ENCODE results near the gene PDZRN4.

PDZRN4 gene

DNA sequence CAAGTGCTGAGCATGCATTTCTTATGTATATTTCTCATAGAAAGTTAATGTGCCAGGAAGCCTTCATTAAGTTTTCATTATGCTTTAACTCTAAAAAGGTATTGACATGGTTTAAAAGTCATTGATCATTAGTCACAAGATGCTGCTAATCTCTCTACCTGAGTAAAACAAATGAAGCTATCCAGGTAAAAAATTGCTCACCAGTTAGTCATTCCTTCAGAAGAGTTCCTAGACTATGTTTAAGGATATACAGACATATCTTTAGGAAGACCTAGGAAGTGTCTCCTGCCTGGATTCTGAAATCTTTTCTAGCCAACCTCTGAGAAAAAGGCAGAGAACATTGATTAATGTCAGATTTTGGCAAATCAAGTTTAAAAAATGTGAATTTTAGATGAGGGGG, 274.2 kb downstream of the PDZRN4 start:
- DNase-seq = no peak

DNA sequence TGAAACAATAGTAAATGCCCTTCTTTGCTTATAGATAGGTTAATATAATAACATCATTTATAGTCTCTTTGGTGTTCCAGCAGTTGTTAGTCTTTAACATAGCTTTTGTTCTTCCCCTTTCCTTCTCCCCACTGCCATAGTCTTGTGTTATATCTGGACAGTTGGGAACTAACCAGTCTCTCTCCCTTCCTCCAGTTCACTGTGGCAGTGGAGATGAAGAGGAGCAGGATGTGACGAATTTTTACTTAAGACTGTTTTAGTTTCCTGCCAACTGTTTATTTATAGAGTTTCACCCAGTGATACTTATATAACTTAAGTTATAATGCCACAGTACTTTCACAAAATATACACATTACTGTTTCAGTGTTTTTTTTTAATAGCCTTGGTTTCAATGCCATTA, 277.4 kb downstream of the PDZRN4 start:
- no peak for DNase-seq

DNA sequence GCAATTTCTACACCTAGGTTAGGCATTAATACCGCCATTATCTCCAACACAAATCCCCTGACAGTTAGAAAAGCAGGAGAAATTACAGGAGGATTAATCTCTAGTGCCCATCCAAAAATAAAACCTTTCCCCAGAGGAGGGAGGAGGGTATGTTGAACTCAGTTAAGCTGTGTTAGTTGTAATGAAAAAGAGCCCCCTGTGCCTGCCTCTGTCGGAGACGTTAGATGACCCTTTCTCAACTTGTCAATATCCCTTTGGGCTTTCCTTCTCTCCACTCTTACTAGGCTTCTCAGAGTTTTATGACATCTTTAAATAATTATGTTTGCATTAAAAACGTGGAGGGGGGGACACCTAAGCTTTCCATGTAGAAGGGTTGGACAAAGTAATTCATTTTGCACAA, 278.2 kb downstream of the PDZRN4 start:
- DNase-seq = no peak

DNA sequence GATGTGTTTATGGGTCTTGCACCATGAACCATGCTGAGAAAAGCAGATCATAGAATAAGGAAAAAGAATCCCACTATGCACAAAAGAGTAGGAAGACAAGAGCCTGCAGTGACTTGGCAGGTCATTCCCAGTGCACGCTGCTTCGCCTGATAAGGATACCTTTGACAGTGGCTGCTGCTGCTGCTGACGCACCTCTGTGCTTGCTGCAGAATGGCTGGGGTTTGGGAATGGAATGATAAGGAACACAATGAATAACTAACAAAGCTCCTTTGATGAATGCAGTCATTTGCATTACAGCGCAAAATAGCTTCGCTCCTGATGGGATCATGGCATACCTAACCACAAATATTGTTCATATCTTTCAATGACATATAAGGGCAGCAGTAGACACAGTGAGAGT, 278.7 kb downstream of the PDZRN4 start:
- DNase-seq = no peak

DNA sequence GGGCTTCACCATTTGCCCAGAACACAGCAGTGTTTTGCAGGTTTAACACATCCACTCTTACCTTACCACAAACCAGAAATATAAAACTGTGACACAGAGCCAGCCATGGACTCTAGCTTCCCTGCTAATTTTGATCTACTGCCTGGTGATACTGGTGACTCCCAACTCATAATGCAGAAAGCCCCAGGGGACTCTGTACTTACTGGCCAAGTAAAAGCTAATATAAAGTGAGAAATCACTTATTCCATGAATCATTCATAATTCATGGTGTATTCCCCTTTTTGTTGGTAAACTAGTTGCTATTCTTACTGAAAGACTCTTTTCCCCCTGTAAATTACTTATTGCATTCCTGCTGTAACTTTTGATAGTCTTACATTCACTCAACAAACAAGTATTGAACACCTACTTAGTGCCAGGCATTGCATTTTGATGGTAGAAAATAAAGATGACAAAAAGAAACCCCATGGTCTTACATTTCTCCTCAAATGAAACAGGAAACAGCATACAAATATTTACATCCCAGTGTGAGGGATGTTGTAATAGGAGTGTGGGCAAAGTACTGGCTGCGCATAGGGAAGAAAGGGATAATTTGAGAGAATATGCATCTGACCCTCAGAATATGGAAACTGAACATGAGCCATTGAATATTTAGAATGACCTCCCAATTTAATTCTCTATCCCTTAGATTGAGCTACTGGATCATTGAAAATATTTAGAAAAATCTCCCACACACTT, 279.6 kb downstream of the PDZRN4 start:
- no peak for DNase-seq

DNA sequence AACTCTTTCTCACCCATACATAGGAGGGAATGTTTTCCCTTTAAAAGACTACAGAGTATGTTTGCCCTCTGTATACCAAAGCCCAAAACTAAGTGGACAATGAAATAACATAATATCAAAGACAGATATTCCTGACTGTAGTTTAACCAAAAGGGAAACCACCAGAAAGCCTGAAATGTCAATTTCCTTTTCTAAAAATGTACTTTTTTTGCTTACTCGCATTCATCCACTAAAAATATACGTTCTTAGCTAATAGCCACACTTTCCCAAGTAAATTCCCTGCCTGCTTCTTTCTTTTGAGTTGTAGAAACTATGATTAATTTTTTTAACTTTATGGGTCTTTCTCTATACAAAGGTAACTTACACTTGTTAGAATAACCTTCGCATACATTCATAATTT, 280.2 kb downstream of the PDZRN4 start:
- DNase-seq = no peak

DNA sequence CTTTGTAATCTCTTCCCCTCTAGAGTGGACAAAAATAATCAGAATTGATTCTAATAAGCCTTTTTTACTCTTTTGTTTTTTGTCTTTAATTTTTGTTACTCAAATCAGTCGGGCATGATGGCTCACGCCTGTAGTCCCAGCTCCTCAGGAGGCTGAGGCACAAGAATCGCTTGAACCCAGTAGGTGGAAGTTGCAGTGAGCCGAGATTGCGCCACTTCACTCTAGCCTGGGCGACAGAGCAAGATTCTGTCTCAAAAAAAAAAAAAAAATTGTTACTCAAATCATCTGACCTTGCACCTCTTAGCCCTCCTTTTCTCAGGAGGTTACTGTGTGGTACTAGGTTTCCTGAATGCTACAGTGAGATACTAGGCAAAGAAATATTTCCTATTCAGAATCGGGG, 280.6 kb downstream of the PDZRN4 start:
- DNase-seq = no peak

DNA sequence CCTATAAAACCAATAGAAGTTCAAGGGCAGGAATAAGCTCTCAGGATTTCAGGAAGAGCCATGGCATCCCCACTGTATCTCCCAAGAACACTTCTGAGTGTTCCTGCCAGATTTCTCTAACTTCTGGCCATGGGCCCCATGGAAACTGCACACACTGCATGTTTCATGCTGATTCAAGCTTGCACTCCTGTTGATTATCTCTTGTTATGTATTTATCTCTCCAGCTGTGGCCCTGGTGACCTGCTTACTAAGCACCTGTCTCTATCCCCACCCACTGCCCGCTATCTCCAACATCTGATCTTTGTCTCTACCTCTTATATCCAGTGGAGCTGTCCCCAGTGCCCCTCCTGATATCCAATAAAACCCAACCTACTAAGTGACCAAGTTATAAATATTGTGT, 285.3 kb downstream of the PDZRN4 start:
- no peak for DNase-seq

DNA sequence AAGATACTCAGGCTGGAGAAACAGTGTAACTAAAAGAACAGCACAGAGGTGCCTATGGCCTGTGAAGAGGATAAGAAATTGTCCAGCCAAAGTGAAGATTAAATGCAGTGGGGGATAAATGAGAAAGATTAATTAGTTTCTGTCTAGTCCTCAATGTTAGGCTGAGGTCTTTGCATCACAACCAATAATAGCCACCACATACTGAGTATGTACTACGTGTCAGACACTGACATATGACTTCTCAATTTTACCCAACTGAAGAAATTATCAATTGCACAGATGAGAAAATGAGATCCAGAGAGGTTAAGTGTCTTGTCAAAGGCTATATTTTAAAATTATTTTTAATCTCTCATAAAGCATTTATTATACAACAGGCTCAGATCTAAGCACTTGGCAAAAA, 285.9 kb downstream of the PDZRN4 start:
- DNase-seq = no peak

DNA sequence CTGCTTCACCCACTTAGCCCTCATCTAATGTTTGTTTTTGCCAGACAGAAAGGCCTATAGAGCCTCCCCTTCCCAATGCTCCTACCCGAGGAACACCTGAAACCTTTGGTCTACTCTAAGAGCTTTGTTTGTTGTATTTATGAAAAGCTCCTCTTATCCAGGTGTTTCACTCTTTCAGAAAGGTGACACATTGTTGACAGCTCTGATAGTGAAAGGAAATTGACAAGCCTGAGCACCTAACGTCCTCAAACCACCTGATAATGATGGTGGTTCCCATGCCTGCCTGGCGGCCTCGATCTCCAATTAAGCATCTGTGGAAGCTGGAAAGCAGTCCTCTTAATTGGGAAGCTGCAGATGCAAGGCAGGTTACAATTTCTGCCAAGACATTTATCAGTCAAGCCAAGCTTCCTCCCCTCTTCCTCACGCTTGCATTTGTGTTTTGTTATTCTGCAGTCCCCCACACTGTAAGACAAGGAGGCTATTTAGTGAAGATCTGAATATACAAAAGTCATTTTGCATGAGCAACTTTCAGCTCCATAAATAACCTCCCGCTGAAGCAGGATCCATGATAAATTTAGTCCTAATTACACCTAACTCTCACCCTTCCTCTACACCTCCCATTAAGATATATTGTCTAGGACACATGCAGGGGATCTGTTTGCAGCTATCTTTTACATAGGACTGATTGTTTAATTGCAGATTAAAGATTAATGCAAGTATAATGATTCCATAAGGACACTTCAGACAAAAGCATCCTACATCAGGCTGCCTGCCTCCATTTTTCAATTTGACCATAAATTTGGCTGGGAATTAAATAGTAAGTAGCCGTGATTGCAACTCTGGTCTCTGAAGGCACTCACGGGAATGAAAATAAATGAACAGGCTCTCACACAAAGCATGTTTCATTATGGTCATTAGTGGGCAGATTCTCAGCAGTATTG, 288.6 kb downstream of the PDZRN4 start:
- no peak for DNase-seq

DNA sequence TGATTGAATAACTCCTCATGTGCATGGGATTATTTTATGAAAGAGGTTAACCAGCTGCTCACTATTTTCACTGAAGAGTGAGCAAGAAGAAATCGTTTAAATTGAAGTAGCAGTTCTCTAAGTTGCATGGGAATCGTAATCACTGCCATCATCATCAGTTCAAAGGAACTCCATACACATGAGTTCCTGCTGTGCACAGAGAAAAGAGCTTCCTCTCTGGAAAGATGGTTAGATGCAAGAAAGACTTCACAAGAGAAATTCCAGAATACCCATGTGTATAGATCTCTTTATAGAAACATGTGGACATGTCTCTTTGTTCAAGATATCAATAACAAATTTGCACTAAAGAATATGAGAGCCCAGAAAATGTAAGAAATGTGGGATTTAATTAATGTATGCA, 291.3 kb downstream of the PDZRN4 start:
- no peak for DNase-seq

DNA sequence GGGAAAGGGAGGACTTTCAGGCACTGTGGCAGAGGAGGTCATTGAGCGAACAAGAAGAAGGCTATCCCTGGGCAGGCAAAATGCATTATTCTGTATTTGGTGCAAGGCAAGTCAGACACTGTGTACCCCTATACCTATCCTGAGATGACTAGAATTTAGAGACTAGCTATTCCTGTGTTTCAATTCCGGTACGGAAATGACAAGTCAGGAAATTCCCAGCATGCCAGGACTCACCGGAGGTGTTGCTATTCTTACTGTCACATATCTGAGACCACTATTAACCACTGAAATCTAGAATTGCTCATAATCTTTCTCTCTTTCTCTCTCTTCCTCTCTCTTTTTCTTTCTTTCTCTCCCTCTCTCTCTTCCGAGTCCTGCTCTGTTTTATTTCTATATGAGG, 297.1 kb downstream of the PDZRN4 start:
- DNase-seq = no peak

DNA sequence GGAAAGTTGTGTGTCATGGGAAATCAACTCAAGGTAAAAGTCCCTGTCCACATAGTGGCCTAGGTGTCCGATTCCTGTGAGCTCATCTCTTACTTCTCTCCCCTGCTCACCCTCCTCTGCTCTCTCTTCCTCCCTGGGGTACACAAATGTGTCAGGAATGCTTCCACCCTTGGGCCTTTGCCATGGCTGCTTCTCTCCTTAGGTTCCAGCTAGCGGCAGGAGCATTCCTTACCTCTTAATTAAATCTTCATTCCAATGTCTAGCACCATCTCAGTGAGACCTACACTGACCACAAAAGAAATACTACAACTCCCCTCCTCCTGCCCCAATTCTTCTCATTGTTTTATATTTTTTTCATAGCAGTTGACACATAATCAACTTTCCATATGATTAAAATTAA, 298.6 kb downstream of the PDZRN4 start:
- no peak for DNase-seq

DNA sequence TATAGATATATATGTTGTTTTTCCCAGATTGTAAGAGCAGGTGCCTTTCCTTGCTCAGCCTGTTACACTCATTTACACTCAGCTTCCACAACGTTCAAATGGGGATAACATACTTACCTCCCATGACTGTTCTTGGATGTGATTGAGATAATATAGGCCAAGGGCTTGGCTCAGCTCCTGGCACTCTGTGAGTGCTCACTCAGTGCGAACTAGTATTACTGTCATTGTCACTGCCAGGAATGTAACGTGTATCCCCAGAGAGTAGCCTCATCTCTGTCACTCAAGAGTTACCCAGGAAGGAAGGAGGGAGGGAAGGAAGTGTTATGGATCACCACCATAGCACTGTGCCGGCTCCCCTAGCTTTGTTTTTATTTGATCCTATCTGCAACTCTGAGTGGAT, 307.9 kb downstream of the PDZRN4 start:
- DNase-seq = no peak

DNA sequence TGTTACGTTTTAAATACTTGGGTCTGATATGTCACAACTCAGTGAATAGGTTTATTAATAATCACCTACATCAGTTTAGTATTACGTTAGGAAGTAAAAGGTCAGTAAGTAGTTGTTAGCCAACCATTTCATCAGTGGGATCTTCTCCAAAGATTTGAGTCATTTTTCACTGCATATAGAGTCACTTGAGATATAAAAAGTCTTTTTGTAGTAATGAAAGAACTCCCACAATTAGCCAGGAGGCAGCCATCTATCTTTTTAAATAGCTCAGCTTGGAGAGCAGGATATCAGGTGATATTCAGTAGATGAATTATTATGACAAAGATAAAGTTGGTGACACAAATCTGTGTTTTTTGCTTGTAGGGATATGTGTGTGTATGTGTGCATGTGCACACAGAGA, 309.3 kb downstream of the PDZRN4 start:
- no peak for DNase-seq

DNA sequence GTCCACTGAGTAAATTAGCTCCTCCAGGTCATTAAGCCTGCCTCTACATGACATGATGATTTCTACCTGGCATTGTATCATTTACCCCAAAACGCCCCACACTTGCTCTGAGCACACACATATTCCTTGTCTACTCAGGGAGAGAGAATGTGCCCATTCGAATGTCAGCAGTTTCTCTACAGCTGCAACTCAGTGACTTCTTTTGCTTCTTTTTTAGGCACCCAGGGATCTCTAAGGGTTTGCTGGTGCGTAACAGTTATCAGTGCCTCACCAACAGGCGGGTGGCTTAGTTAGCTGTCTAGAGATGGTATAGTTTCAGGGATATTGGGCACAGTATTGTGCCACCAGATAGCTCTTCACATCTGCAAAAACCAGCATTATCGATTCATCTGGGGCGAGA, 316.9 kb downstream of the PDZRN4 start:
- no peak for DNase-seq

DNA sequence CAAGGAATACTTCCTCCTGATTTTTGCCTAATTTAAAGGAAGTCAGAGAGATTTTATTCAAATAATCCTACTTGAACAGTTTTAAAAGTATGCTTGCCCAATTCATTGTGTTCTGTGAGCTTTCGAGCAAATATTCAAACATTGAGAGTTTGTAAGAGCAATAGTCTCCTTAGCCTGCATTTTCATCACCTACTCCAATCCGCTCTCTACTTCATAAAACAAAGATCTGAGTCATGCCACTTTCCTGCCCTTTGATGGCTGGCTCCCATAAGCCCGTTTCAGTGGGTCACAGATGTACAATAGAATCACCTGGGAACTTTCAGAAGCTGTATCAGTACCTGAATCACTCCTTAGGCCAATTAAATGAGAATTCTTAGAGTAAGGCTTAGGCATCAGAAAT, 319.2 kb downstream of the PDZRN4 start:
- DNase-seq = no peak

DNA sequence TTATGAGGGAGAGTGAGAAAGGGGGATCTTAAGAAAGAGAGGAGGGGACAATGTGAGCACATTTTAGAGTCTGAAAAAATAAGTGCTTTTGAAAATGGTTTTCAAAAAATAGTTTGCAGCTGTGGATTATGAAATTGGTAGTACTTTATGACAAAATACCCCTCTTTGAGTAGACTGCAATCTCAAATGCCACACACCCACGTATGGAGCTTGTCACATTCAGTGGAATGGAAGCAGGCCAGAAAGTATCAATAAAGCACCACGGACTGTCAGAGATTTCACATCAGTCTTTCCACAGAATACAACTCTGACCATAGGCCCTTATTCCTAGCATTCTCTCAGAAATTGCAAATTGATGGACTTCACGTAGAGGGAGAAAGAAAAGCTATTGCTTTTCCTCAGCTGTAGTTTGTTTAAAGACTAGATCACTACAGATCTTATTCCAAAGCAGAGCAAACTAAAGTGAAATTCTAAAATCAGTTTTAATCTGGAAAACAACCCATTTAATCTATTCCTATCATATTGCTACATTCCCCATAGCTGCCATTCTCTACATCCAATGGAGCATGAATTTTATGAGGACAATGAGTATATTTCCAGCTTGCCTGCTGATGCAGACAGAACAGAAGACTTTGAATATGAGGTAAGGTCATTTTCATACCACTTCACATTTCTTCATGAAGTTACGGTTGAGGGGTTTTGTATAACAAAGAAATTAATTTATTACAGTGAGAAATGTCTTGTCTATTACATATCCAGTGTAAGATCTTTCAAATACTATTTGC, 321.3 kb downstream of the PDZRN4 start:
- DNase-seq = no peak

DNA sequence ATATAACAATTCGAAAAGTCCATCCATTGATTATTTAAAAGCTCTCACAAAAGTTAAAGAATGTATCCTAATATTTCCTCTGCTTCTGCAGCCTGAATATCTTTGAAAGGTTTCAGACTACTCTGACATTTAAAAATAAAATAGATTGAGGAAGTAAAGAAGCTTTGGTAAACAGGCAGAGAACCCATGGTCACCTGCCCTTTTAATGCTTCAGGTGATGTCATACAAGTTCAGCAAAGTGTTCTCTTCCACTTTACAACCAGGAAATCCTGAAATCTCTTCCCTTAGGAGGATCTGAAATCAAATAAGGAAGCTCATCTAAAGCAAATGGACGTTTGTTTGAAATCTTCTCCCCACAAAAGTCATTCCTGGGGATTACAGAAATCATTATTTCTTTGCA, 322.4 kb downstream of the PDZRN4 start:
- DNase-seq = no peak

DNA sequence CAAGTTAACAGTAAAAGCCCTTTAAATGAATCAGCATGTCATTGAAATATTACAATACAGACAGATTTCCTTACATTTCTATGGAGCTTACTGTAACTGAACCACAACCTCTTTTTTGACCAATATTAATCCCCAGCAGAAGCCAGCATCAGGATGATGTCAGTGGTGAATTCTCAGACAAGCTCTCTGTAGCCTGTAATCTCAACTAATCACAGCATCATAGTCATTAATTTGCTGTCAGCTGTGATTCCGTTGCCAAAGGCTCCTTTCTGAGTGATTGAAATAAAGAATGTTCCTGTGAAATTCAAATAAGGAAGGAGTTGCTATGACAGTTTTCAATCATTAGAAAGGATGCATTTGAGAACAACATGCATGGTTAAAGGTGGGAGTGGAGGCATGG, 323.1 kb downstream of the PDZRN4 start:
- no peak for DNase-seq

DNA sequence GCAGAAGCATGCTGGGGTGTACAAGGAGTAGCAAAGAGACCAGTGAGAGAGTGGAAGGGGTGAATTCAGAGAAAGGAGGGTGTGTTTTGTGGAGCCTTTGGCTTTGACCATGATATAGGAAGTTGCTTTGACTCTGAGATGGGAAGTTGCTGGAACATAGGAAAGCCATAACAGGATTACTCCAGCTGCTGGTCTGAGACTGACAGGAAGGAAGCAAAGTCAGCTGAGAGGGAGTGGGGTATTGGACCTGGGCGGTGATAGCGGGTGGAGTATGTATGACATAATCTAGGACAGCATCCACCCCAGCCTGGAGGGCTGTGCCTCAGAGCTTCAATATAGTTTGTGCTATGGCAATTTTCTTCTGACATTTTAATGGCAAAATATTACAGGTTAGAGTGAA, 324.4 kb downstream of the PDZRN4 start:
- DNase-seq = no peak

DNA sequence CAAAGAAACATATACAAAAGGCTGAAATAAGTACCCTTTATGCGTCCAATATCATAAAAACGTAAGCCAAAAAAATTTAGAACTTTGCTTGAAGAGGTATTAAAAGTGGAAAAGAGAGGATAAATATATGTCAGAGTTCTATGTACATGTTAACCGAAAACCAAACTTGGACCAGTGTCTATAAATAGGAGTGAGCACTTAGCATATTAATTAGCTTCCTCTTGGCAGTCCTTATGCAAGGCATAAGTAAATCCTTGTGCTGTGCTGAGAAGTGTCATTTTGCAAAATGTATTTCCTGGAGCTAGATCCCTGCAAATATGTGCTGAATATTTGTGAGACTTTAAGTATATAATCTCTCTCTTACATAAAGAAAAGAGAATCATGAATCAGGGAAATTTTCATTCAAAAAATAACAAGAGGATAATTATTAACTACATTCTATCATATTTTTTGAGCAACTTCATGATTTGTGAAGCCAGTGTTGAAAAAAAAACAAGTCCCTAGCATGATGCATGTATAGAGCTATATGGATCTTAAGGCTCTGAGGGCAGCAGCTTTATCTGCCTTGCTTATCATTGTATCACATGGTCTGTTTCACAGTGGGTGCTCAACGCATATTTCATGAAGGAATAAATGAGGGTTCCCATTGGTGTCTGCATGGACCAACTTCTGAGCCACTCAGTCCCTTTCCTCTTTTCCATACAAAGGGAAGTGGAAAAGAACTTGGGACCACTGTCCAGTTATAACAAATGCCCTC, 326.1 kb downstream of the PDZRN4 start:
- no peak for DNase-seq

DNA sequence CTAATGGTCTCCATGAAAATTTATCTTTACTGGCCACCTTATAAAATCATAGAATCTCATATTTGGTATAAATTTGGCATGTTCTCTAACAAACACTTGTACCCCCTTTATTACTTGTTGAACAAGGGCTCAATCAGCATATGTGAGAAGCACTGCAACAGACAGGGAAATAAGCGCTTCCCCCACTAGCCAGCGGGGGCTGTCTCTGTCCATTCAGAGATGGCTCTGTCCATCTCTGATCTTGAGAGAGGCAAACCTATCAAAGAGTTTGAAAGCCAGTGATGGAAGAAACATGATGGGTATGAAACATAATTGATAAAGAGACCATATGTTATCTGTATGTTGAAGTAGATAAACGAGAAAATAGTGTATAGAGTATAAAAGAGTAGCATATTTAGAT, 326.8 kb downstream of the PDZRN4 start:
- DNase-seq = no peak
